ENCODE data around the gene YARS2.
"Not testable (repeated sequence)": the region's sequence is repeated elsewhere in the genome, so short reads cannot be mapped to it uniquely, and the experiment has no call there.

YARS2 gene

GRCh38 chr12:32753605-32754004 lies 2.1 kb downstream of the YARS2 start:
- in situ Hi-C loops (cut with HindIII; ENCODE audit: low sequenced_read_pairs): no loop called here

DNA sequence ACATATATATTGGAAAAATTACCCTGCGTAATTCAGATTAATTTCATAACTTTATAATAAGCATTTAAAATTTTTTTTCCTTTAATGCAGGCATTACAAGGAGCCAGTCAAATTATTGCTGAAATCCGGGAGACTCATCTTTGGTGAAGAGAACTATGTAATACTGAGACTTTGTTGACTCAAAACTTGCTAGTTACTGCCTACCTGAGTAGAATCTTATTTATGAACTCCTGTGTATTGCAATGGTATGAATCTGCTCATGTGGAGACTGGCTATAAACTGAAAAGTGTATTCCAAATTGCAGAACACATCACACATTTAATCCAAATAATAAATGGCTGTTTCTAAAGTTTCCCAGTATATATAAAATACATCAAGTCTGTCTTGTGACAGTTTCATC lies 12.4 kb downstream of the YARS2 start:
- in situ Hi-C loops (cut with HindIII; ENCODE audit: low sequenced_read_pairs): no loop called here

DNA sequence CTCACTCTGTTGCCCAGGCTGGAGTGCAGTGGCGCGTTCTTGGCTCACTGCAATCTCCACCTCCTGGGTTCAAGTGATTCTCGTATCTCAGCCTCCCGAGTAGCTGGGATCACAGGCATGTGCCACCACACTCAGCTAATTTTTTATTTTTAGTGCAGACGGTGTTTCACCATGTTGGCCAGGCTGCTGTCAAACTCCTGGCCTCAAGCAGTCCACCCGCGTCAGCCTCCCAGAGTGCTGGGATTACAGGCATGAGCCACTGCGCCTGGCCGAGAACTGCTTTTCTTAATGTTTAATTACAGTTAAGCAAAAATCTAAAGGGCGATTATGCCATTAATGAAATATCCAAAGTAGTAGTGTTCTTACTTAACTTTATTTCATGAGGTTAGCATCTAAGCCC lies 13.6 kb downstream of the YARS2 start:
- in situ Hi-C loops (cut with HindIII; ENCODE audit: low sequenced_read_pairs): no loop called here

GRCh38 chr12:32739279-32739678 lies 16.4 kb downstream of the YARS2 start:
- in situ Hi-C loops (cut with HindIII; ENCODE audit: low sequenced_read_pairs): no loop called here

GRCh38 chr12:32737715-32738114 lies 18.0 kb downstream of the YARS2 start:
- in situ Hi-C loops (cut with HindIII; ENCODE audit: low sequenced_read_pairs): no loop called here

- in situ Hi-C loops (cut with HindIII; ENCODE audit: low sequenced_read_pairs): no loop called here
Measured at GRCh38 chr12:32736445-32736844, 19.3 kb downstream of the YARS2 start.

GRCh38 chr12:32734952-32735351 lies 20.7 kb downstream of the YARS2 start:
- in situ Hi-C loops (cut with HindIII; ENCODE audit: low sequenced_read_pairs): no loop called here

- in situ Hi-C loops (cut with HindIII; ENCODE audit: low sequenced_read_pairs): no loop called here
Measured at GRCh38 chr12:32727237-32727636, 28.5 kb downstream of the YARS2 start.

- in situ Hi-C loops (cut with HindIII; ENCODE audit: low sequenced_read_pairs): no loop called here
Measured at GRCh38 chr12:32726286-32726685, 29.4 kb downstream of the YARS2 start.

DNA sequence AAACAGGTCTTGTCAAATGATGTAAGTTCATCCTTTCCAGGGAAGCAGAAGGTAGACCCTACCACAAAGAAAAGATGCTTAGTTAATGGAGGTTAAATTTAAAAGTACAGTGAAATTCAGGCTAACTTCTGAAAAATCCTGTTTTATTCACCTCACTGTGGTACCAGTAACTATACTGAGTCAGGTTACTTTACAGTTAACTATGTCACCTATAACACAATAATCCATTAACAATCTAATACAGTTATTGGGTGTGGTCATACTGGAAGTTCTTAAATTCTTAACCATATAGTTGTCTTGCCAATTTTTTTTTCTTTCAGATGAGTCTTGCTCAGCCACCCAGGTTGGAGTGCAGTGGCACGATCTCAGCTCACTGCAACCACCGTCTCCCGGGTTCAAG lies 30.4 kb downstream of the YARS2 start:
- in situ Hi-C loops (cut with HindIII; ENCODE audit: low sequenced_read_pairs): not testable (repeated sequence)

GRCh38 chr12:32718926-32719325 lies 36.8 kb downstream of the YARS2 start:
- in situ Hi-C loops (cut with HindIII; ENCODE audit: low sequenced_read_pairs): no loop called here

- in situ Hi-C loops (cut with HindIII; ENCODE audit: low sequenced_read_pairs): no loop called here
Measured at GRCh38 chr12:32714772-32715171, 40.9 kb downstream of the YARS2 start.

- in situ Hi-C loops (cut with HindIII; ENCODE audit: low sequenced_read_pairs): no loop called here
Measured at GRCh38 chr12:32708926-32709325, 46.8 kb downstream of the YARS2 start.

- in situ Hi-C loops (cut with HindIII; ENCODE audit: low sequenced_read_pairs): no loop called here
Measured at GRCh38 chr12:32706335-32707024, 49.2 kb downstream of the YARS2 start.

GRCh38 chr12:32705783-32706182 lies 49.9 kb downstream of the YARS2 start:
- in situ Hi-C loops (cut with HindIII; ENCODE audit: low sequenced_read_pairs): no loop called here

DNA sequence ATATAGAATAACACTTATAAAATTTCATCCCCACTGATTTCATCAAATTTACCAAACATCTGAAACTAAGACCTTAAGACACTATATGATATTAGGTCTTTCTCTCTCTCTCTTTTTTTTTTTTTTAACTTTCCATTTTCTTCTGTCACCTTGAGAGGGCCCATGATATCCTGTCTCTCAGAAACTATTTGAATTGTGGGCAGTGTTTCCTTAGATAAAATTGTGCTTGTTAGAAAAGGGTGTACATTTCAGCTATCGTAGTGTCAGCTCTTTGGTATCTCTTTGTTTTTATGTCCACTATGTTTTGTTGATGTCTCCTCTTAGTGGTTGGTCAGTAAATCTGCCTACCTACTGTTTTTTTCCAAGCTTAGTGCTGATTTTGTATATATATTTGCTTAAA lies 52.8 kb downstream of the YARS2 start:
- in situ Hi-C loops (cut with HindIII; ENCODE audit: low sequenced_read_pairs): no loop called here

DNA sequence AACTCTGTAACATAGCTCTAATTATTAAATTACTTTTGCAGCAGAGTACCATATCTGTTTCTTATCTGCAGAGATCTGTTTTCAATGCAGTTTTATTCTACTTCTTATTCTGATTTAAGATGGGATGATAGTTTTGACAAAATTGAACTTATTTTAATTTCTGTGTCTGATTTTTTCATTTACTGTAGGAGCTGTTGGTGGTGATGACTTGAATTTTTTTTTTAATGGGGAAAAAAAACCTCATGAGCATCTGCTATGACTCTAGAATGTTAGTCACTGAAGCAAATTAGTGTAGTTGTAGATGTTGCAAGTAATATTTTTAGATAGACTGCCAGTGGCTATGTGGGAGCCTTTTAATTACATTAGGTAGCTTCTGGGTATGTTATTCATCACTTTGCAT lies 53.2 kb downstream of the YARS2 start:
- in situ Hi-C loops (cut with HindIII; ENCODE audit: low sequenced_read_pairs): no loop called here

DNA sequence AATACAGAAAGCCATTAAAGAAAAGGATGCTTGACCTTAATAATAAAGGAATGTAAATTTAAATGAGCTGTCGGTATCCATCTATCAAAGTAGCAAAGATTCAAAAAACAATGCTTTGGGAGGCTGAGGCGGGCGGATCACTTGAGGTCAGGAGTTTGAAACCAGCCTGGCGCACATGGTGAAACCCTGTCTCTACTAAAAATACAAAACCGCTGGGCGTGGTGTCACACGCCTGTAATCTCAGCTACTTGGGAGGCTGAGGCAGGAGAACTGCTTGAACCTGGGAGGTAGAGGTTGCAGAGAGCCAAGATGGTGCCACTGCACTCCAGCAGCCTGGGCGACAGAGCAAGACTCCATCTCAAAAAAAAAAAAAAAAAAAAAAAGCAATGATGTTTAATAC lies 56.3 kb downstream of the YARS2 start:
- in situ Hi-C loops (cut with HindIII; ENCODE audit: low sequenced_read_pairs): not testable (repeated sequence)

DNA sequence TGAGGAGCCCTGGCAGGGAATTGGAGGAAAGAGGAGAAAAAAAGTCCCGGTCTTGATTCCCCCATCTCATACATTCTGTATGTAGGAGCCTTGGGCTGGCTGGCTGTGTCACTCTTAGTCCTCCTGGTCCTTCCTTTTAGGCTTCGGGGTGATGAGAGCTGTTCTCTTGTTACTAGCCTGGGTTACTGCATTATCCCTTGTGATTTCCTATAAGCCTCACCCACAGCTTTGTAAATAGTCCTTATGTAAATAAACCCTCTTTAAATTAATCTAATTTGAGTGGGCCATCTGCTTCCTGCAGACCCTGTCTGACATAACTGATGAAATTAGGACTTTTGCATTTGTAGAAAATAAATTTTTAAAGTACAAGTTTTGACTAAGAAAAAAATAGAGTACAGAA lies 57.4 kb downstream of the YARS2 start:
- in situ Hi-C loops (cut with HindIII; ENCODE audit: low sequenced_read_pairs): no loop called here

DNA sequence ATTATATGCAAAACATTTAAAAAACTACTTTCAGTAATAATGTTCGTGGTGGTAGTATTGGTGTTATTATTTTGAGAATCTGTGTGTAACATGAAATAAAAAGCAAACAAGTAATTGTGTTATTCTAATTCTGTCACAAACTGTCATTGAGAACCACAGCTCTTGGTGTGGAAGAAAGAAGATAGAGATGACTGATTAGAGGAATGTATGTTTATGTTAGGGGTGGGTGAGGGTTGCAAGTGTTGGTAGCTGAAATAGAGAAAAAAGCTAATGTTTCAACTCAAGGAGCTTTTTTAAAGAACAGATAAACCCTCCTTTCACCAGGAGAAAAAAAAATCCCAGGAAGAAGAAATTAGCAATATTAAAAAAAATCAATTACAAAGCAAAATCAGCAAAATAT lies 58.3 kb downstream of the YARS2 start:
- in situ Hi-C loops (cut with HindIII; ENCODE audit: low sequenced_read_pairs): no loop called here
